Neural progenitor cell (in vitro differentiated cells): ENCODE results near the gene NDUFA11. TPM values are rescaled to one million over a fixed set of nuclear protein-coding genes. Genes with fewer than 3 reads are reported as not detected.

Experiments used
- DNase-seq: peaks from one replicate; pipeline ENCODE4 v3.0.0-alpha.2; 2016; ENCODE audit warnings: low spot score
- H2AFZ ChIP-seq: fragments of 200-600 bp; sonication (generic); replicated peaks from 2 replicates; pipeline ENCODE4 v1.6.1; 2016; ENCODE audit warnings: antibody characterized with exemption
- H3F3A ChIP-seq: fragments of 200-600 bp; sonication (generic); 2 replicates; pipeline ENCODE4 v1.6.1; 2016; ENCODE audit warnings: antibody characterized with exemption, low read depth
- H3K27ac ChIP-seq: fragments of 200-600 bp; sonication (generic); 2 replicates; pipeline ENCODE4 v1.5.1; 2016; ENCODE audit warnings: mild to moderate bottlenecking
- H3K27me3 ChIP-seq: fragments of 200-600 bp; sonication (generic); 2 replicates; pipeline ENCODE4 v1.6.1; 2016; ENCODE audit warnings: mild to moderate bottlenecking, moderate library complexity
- H3K36me3 ChIP-seq: fragments of 200-600 bp; sonication (generic); 2 replicates; pipeline ENCODE4 v1.5.1; 2016
- H3K4me1 ChIP-seq: fragments of 200-600 bp; sonication (generic); 2 replicates; pipeline ENCODE4 v1.6.1; 2016; ENCODE audit warnings: mixed run types
- H3K4me2 ChIP-seq: fragments of 200-600 bp; sonication (generic); 2 replicates; pipeline ENCODE4 v1.6.1; 2016
- H3K4me3 ChIP-seq: fragments of 200-600 bp; sonication (generic); 2 replicates; pipeline ENCODE4 v1.5.1; 2016
- H3K79me2 ChIP-seq: fragments of 200-600 bp; sonication (generic); 2 replicates; pipeline ENCODE4 v1.6.1; 2016; ENCODE audit warnings: low read depth
- H3K9ac ChIP-seq: fragments of 200-600 bp; sonication (generic); 2 replicates; pipeline ENCODE4 v1.6.1; 2016
- H3K9me3 ChIP-seq: fragments of 200-600 bp; sonication (generic); 2 replicates; pipeline ENCODE4 v1.5.1; 2016; ENCODE audit warnings: low read depth
- H4K20me1 ChIP-seq: fragments of 200-600 bp; sonication (generic); 2 replicates; pipeline ENCODE4 v1.6.1; 2016; ENCODE audit warnings: low read depth
- H3K27ac Mint-ChIP-seq: 3 replicates; pipeline ENCODE4 v1.8.0; 2021; ENCODE audit warnings: mixed read lengths
- H3K27me3 Mint-ChIP-seq: 2 replicates; pipeline ENCODE4 v1.8.0; 2022; ENCODE audit warnings: low read depth, mild to moderate bottlenecking, inconsistent platforms, moderate library complexity, mixed read lengths; ENCODE audit not compliant: insufficient read depth
- H3K36me3 Mint-ChIP-seq: 3 replicates; pipeline ENCODE4 v1.8.0; 2021; ENCODE audit warnings: mixed read lengths
- H3K4me1 Mint-ChIP-seq: 3 replicates; pipeline ENCODE4 v1.8.0; 2021; ENCODE audit warnings: mixed read lengths
- H3K4me3 Mint-ChIP-seq: 3 replicates; pipeline ENCODE4 v1.8.0; 2021; ENCODE audit warnings: mild to moderate bottlenecking, moderate library complexity, mixed read lengths
- H3K9me3 Mint-ChIP-seq: 3 replicates; pipeline ENCODE4 v1.8.0; 2020; ENCODE audit warnings: mixed read lengths
- EZH2 ChIP-seq: fragments of 200-600 bp; sonication (generic); IDR thresholded peaks from 2 replicates; pipeline ENCODE4 v1.6.1; 2017; ENCODE audit warnings: antibody characterized with exemption, mild to moderate bottlenecking, moderate library complexity
- EZH2phosphoT487 ChIP-seq: fragments of 200-600 bp; sonication (generic); IDR thresholded peaks from 2 replicates; pipeline ENCODE4 v1.6.1; 2017; ENCODE audit warnings: antibody characterized with exemption
- total RNA-seq: library from RNA; depleted of rRNA; stranded (reverse); fragments of >200 nt; gene quantifications from 2 replicates; pipeline ENCODE4 v1.2.3, GENCODE V29; 2015; ENCODE audit warnings: low replicate concordance
- TF ChIP-seq, protein P1 (sequence below): fragments of 200-600 bp; sonication (generic); IDR thresholded peaks from 2 replicates; pipeline ENCODE4 v1.5.1; 2017; ENCODE audit warnings: antibody characterized with exemption, mild to moderate bottlenecking

Gene NDUFA11
- total RNA-seq, 1 donor from 2014 or later = 102 TPM

DNA sequence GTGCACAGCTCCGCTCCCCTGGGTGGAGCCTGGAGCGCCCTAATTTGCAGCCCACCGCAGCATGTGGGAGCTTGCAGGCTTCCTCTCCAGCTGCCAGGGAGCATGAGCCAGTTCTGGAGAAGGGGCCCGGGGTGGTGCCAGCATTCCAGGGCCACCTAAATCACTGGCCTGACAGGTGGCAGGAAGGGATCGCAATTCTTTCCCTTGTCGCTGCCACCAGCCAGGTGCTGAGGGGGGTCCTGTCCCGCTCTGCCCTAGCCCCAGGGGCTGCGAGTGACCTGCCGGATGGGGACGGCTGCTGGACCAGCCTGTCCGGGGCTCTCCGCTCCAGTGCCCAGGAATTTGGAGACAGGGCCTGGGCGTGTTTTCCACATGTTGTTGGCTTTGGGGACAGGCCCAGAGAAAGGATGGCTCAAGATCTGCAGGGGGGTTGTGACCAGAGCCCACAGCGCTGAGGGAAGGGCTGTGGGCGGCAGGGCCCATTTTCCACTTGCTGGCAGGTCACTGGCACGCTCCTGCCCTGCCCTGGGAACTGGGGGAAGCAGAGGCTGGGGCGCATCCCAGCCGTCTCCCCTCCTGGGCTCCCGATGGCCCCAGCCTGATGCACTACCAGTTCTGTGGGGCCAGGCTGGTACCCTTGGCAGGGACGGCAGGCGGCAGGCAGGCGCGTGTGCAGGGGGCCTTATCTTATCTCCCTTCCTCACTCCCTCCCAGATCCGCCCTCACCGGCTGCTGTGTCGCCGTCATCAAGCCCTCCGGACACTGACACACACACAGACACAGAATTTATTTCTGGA, 9.5 kb downstream of the NDUFA11 start:
- H3K4me1 ChIP-seq = peaks cover 8% of the 10 kb centered on the region
- H2AFZ ChIP-seq = no peak overlapping the region
- H3K79me2 ChIP-seq = peaks cover 9% of the 10 kb centered on the region
- H3K9ac ChIP-seq = no peak overlapping the region
- H3K27me3 ChIP-seq = no peaks in the 10 kb centered on the region
- DNase-seq = no peak
- H3K27ac Mint-ChIP-seq = no peak overlapping the region
- no peak overlapping the region for H3K4me2 ChIP-seq
- no peaks in the 10 kb centered on the region for H3K27me3 Mint-ChIP-seq
- TF ChIP-seq EZH2 = no peak
- TF ChIP-seq, protein P1, sequence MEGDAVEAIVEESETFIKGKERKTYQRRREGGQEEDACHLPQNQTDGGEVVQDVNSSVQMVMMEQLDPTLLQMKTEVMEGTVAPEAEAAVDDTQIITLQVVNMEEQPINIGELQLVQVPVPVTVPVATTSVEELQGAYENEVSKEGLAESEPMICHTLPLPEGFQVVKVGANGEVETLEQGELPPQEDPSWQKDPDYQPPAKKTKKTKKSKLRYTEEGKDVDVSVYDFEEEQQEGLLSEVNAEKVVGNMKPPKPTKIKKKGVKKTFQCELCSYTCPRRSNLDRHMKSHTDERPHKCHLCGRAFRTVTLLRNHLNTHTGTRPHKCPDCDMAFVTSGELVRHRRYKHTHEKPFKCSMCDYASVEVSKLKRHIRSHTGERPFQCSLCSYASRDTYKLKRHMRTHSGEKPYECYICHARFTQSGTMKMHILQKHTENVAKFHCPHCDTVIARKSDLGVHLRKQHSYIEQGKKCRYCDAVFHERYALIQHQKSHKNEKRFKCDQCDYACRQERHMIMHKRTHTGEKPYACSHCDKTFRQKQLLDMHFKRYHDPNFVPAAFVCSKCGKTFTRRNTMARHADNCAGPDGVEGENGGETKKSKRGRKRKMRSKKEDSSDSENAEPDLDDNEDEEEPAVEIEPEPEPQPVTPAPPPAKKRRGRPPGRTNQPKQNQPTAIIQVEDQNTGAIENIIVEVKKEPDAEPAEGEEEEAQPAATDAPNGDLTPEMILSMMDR = no peak
- no peak for TF ChIP-seq EZH2phosphoT487
- no peak overlapping the region for H3K27ac ChIP-seq
- peaks cover 2% of the 10 kb centered on the region for H3K36me3 Mint-ChIP-seq
- H4K20me1 ChIP-seq = peaks cover 22% of the 10 kb centered on the region
- H3K4me3 ChIP-seq = no peak overlapping the region
- peaks cover 6% of the 10 kb centered on the region for H3K4me1 Mint-ChIP-seq
- no peak overlapping the region for H3K4me3 Mint-ChIP-seq
- no peaks in the 10 kb centered on the region for H3K36me3 ChIP-seq
- peaks cover 8% of the 10 kb centered on the region for H3F3A ChIP-seq
- no peaks in the 10 kb centered on the region for H3K9me3 ChIP-seq
- no peaks in the 10 kb centered on the region for H3K9me3 Mint-ChIP-seq

DNA sequence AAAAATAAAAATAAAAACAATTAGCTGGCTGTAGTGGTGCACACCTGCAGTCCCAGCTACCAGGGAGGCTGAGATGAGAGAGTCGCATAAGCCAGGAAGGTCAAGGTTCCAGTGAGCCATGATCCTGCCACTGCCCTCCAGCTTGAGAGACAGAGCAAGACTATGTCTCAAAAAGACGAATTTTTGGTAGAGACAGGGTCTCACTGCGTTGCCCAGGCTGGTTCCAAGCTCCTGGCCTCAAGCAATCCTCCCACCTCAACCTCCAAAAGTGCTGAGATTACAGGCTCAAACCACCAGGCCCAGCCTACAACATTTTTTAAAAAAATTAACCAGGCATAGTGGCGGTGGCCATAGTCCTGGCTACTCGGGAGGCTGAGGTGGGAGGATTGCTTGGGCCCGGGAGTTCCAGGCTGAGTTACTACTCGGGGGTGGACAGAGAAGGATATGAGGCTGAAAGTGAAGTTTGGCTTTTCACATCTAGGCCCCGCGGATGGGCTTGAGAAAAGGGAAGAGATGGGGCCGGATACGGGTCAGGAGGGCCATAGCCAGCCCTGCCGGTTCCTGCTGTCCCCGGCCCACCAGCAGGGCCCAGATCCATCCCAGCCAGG, 10.2 kb downstream of the NDUFA11 start:
- TF ChIP-seq EZH2phosphoT487 = no peak
- TF ChIP-seq, protein P1 = no peak
- no peak for TF ChIP-seq EZH2
- Mint-ChIP-seq H3K27me3 (no peaks in the 10 kb centered on the region), H3K4me3 (no peak overlapping the region), H3K9me3 (no peaks in the 10 kb centered on the region), H3K36me3 (peaks cover 2% of the 10 kb centered on the region), H3K27ac (no peak overlapping the region), H3K4me1 (peaks cover 6% of the 10 kb centered on the region)
- Histone ChIP-seq H2AFZ (no peak overlapping the region), H3K36me3 (no peaks in the 10 kb centered on the region), H3K4me2 (no peak overlapping the region), H3K27me3 (no peaks in the 10 kb centered on the region), H3K9ac (no peak overlapping the region), H3K4me1 (peaks cover 8% of the 10 kb centered on the region), H3K79me2 (peaks cover 6% of the 10 kb centered on the region), H3K4me3 (no peak overlapping the region), H3F3A (peaks cover 8% of the 10 kb centered on the region), H3K27ac (no peak overlapping the region), H4K20me1 (peaks cover 22% of the 10 kb centered on the region), H3K9me3 (no peaks in the 10 kb centered on the region)
- DNase-seq = no peak

DNA sequence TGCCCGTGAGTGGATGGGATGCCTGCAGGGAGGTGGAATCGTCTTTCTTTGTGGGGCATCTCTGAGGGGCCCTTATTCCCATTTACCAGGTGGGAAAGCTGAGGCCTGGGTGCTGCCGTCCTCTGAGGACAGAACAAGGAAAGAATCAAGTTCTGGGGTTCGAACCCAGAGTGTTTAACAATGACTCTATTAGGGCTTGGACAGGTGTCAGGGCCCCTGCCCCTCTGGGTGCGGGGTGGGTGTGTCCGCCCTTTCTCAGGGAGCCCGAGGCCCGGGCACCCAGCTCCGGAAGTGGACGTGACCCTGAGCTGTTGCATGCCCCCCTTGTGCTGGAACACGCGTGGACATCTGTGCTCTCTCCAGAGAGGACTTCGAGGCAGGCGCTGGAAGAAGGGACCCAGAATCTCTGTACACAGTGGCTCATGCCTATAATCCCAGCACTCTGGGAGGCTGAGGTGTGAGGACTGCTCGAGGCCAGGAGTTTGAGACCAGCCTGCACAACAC, 10.8 kb downstream of the NDUFA11 start:
- peaks cover 8% of the 10 kb centered on the region for H3K4me1 ChIP-seq
- no peak overlapping the region for H3K4me2 ChIP-seq
- no peak overlapping the region for H3K4me3 ChIP-seq
- H3K79me2 ChIP-seq = peaks cover 2% of the 10 kb centered on the region
- H3K4me1 Mint-ChIP-seq = peaks cover 6% of the 10 kb centered on the region
- no peak for DNase-seq
- H3K9me3 ChIP-seq = no peaks in the 10 kb centered on the region
- TF ChIP-seq, protein P1 = no peak
- TF ChIP-seq EZH2 (no peak), EZH2phosphoT487 (no peak)
- H3K27ac Mint-ChIP-seq = no peak overlapping the region
- peaks cover 2% of the 10 kb centered on the region for H3K36me3 Mint-ChIP-seq
- H3K4me3 Mint-ChIP-seq = no peak overlapping the region
- H4K20me1 ChIP-seq = peaks cover 16% of the 10 kb centered on the region
- H3K9me3 Mint-ChIP-seq = no peaks in the 10 kb centered on the region
- peaks cover 8% of the 10 kb centered on the region for H3F3A ChIP-seq
- H3K36me3 ChIP-seq = no peaks in the 10 kb centered on the region
- no peak overlapping the region for H2AFZ ChIP-seq
- H3K27ac ChIP-seq = no peak overlapping the region
- no peaks in the 10 kb centered on the region for H3K27me3 ChIP-seq
- no peaks in the 10 kb centered on the region for H3K27me3 Mint-ChIP-seq
- H3K9ac ChIP-seq = no peak overlapping the region
